ENCODE measurements around the gene IGIP.
A peak's percentile ranks its signal among the peaks of the same experiment; 100 is the strongest.

IGIP gene

DNA sequence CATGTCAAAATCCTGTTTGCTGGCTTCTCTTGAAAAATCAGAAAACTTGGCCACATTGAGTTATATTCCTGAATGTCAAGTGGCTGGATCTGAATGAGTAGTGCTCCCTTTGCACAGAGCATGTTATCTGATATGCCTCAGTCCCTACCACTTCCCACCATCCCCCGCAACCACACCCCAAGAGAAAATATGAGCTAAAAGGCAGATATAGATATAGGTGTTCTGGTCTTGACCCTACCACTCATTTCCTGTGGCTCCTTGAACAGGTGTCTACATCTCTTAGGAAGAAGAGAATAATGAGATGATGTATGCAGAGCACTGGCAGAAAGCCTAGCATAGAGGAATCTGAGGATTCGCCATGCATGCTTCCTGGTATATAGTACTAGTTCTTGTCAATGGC is 42.6 kb downstream of the IGIP start:
- DNase-seq = no peak

DNA sequence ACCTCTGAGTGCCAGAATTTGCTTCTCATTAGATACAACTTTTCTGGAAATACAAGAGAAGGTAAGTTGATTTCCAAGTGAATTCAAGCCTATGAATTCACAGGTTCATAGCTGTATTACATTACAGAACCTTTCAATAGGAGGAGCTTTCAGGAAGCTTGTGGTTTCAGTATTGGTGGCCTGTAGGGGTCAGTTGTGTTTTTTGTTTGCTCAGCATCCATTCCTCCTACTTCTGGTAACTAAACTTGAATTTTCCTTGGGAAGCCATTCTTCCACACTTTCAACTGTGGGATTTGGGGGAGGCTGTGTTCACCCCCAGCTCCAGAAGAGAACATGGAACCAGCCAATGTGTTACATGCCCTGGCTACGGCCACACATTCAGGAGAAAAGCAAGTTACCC is 43.7 kb downstream of the IGIP start:
- no peak for DNase-seq

DNA sequence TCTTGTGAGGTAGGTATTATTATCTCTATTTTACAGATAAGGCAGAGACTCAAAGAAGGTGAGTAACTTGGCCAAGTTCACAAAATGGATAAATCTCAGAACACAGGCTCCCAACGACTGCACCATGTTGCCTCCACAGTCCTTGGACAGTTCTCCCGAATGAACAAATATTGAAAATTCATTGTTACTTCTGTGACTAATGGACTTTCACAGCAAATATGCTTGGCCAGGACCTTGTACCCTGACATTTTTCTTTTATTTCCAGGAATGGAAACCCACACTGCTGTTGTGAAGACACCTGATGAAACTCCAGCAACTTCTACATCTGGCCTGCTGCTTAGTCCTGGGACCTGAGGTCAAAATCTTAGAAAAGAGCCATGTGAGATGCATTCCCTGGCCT is 46.7 kb downstream of the IGIP start:
- DNase-seq = no peak

DNA sequence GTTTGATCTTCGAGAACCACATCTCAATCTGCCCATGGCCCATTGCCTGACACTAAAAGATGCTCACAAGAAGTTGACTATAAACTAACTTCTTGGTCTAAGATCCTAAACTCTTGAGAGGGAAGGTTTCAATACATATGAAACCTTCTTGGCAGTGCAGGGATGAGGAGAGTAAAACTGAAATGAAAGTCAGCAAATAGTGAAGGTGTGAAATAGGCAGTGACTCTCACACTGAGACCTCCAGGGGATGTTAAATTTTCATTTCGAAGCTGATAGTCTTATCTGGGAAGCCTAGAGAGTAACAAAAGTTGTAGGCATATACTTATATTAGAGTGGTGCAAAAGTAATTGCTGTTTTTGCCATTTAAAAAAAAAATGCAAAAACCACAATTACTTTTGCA is 48.3 kb downstream of the IGIP start:
- no peak for DNase-seq

DNA sequence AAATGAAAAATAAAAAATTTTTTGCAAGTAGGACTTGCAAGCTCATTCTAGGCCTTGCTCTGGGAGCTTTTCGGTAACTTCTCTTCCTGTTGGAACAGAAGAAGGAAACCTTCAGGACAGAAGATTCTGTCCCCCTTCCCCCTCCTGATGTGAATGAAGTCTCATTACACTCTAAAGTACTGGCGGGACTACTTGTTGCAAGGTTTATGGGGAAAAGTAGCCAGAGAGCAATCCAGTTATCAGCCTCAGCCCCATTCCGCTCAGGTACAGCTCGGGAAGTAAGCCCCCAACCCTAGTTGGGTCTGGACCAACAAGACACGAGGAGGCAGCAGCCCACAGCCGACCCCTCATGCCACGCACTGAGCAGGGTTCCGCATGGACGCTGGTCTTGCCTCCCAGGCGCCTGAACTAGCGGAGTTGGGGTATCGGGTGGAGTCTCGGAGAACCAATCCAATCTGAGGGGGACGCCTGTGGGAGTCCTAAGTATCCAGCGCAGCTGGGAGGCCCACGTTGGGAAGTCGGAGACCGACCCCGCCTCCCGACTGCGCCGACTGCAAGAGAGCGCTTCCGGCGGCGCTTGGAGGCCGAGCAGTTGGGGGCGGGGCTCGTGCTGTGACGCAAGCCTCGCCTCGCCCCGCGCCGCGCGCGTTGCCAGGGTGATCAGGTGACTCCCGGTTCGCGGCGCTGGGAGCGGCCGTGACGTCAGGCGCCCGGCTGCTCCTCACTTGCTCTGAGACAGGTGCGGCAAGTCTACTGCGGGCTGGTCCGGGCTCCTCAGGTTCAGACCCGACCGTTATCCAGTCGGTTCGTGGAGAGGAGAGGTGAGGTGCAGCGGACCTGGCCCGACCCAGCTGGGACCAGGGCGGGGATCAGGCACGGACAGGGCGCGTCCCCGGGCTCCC is 49.0 kb downstream of the IGIP start, which contains the start of gene CYSTM1:
Gene CYSTM1, plus strand, starts transcription at position 724 of the 902 bp plus-strand sequence. CDS start 19,278 bp downstream, outside the sequence.
- DNase-seq = peak; percentile 94

DNA sequence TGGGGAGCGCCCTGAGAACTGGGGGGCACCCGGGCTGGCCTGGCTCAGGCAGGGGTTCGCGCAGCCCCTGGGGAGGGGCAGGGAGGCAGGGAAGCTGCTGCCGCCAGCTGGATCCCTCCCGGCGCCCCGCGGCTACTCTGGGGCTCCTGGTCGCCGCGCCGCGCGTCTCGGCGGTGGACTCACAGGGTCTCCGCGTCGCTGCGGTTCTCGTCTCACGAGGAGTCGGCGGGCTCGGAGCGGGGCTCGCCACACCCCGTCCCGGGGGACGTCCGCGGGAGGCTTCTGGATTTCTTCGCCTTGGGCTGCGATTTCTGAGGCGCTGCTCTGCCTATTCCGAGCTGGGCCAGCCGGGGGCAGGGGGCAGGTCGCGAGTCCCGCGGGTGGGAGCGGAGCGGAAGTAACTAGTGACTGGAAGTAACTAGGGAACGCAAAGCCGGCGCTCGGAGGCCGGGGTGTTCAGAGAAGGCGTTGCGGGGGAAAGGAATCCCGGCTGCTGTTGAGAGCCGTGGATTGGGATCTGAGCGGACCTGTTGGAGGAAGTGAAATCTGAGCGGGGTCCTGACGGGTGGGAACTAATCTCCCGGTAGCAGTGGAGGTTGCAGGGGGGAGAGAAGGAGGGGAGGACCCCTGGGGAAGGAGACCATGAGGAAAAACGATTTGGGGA is 49.8 kb downstream of the IGIP start:
- DNase-seq = peak; percentile 75

DNA sequence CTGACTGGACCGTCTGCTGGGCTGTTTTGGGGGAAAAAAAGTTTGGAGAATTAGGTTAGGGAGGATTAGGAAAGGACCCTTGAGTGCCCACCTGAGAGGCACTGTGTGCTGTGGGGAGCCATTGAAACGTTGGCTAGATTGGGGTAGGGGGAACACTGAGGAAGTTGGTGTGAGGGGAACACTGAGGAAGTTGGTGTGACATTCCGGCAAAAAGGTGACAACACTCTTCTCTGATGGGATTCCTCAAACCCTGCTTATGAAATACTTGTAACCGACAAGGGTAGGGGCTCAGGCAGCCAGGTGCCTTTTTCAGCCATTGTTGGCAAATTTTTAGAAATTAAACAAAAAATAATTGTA is 50.3 kb downstream of the IGIP start:
- no peak for DNase-seq

DNA sequence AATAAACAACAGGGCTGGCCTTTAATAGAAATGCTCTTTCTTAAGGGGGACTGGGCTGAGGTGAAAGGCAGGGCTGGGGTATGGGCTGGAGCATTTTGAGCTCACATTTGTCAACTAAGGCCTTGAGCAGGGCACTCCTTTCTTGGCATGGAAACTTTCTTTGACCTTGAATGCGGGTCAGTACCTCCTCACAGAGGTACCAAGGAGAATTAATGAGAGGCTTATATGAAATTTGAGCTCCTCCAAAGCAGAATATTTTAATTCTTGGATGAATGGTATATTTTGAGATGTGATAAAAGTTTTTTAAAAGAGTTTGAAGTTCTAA is 52.3 kb downstream of the IGIP start:
- no peak for DNase-seq

DNA sequence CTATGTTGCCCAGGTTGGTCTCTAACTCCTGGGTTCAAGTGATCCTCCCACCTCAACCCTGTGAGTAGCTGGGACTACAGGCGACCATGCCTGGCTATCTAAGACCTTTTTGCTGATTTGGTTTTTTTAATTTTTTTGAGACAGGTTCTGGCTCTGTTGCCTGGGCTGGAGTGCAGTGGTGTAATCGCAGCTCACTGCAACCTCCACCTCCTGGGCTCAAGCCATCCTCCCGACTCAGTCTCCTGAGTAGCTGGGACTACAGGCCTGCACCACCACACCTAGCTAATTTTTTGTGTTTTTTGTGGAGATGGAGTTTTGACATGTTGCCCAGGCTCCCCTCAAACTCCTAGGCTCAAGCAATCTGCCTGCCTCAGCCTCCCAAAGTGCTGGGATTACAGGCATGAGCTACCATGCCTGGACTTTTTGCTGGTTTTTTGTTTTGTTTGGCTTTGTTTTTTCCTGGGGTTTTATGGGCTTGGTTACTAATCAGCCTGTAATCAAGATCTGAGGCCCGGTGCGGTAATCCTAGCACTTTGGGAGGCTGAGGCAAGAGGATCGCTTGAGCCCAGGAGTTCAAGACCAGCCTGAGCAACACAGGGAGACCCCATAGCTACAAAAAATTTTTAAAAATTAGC is 52.9 kb downstream of the IGIP start:
- DNase-seq = no peak

Data from hematopoietic multipotent progenitor cell treated with erythropoietin and hydrocortisone succinate and interleukin-3 and kit ligand, for 4 days (in vitro differentiated cells).